HepG2 (cell line): ENCODE measurements around the gene DLG5. TPM values are rescaled to one million over a fixed set of nuclear protein-coding genes. Genes with fewer than 3 reads are reported as not detected.

Experiments used
- ATAC-seq: fragments of 200-7000 bp; cut with Tn5 transposase; 3 replicates; pipeline ENCODE4 v1.9.1; 2020; ENCODE audit warnings: mild to moderate bottlenecking, moderate library complexity
- BruUV-seq: library from RNA; stranded (reverse); fragments of 400-500 nt; replicated peaks from 2 replicates; lab custom pipeline; 2021; lab: Mats Ljungman, UMichigan
- CTCF ChIA-PET: fragments of 300-600 bp; formaldehyde crosslinking; extraction: SDS; loops from one replicate; lab custom pipeline; 2021; ENCODE audit warnings: low total read pairs, inconsistent platforms, low intra/inter-chr PET ratio; lab: Yijun Ruan, JAX
- POLR2A ChIA-PET: fragments of 350-600 bp; sonication (Branson Sonifier 250); formaldehyde crosslinking; loops from one replicate; lab custom pipeline; 2020; ENCODE audit warnings: antibody characterized with exemption, inconsistent platforms; lab: Yijun Ruan, JAX
- DNase-seq: peaks from one replicate; pipeline ENCODE4 v3.0.0-alpha.2; 2015; ENCODE audit warnings: low spot score
- FAIRE-seq: peaks from 3 replicates; lab custom pipeline; 2011; peaks lifted over from hg19 to GRCh38; lab: Jason Lieb, UNC
- H2AFZ ChIP-seq: one replicate; pipeline ENCODE4 v1.6.1; 2011; ENCODE audit warnings: low read length, inconsistent platforms
- H3K27ac ChIP-seq: fragments of 300-600 bp; 3 replicates; pipeline ENCODE4 v1.8.0; 2011; ENCODE audit warnings: mixed run types, mild to moderate bottlenecking, mixed read lengths, low read length, inconsistent platforms; ENCODE audit not compliant: insufficient read depth; ENCODE audit errors: extremely low read length
- H3K27me3 ChIP-seq, 2 experiments: fragments of 200-600 bp in 1 of 2; 2 replicates in 1 of 2; 3 replicates in 1 of 2; pipeline versions ENCODE4 v1.6.0 to v1.8.0; 2011; ENCODE audit warnings: low read length in 2 of 2, mild to moderate bottlenecking in 2 of 2, moderate library complexity in 2 of 2, inconsistent platforms in 1 of 2; ENCODE audit not compliant: insufficient read depth in 2 of 2, control insufficient read depth in 1 of 2
- H3K36me3 ChIP-seq, 2 experiments: fragments of 200-600 bp in 1 of 2; replicated peaks in 1 of 2; 2 replicates in 1 of 2; 3 replicates in 1 of 2; pipeline versions ENCODE4 v1.5.1 to v1.8.0; 2011; ENCODE audit warnings: low read length in 2 of 2, inconsistent platforms in 1 of 2; ENCODE audit not compliant: insufficient read depth in 2 of 2, control insufficient read depth in 1 of 2
- H3K4me1 ChIP-seq: 2 replicates; pipeline ENCODE4 v1.5.1; 2012; ENCODE audit warnings: low read length, inconsistent platforms; ENCODE audit not compliant: insufficient read depth
- H3K4me2 ChIP-seq: 2 replicates; pipeline ENCODE4 v1.6.0; 2011; ENCODE audit warnings: low read depth, low read length, inconsistent platforms
- H3K4me3 ChIP-seq, 3 experiments: fragments of 200-600 bp in 1 of 3; sonication (generic), shearing (Covaris generic) in 1 of 3; replicated peaks in 1 of 3; 2 replicates each; pipeline ENCODE4 v1.5.1; 2011 to 2016; ENCODE audit warnings: low read length in 3 of 3, inconsistent platforms in 2 of 3, low read depth in 2 of 3, mild to moderate bottlenecking in 2 of 3, control low read depth in 1 of 3, mixed read lengths in 1 of 3; ENCODE audit not compliant: insufficient read depth in 1 of 3
- H3K79me2 ChIP-seq: one replicate; pipeline ENCODE4 v1.6.1; 2011; ENCODE audit warnings: low read length, inconsistent platforms; ENCODE audit not compliant: insufficient read depth
- H3K9ac ChIP-seq: 2 replicates; pipeline ENCODE4 v1.6.0; 2011; ENCODE audit warnings: mild to moderate bottlenecking, low read depth, low read length, inconsistent platforms; ENCODE audit not compliant: insufficient read depth
- H3K9me3 ChIP-seq: 2 replicates; pipeline ENCODE4 v1.5.1; 2012; ENCODE audit warnings: mild to moderate bottlenecking, low read length
- H4K20me1 ChIP-seq: 2 replicates; pipeline ENCODE4 v1.6.0; 2011; ENCODE audit warnings: inconsistent platforms, mild to moderate bottlenecking, low read length, moderate library complexity; ENCODE audit not compliant: insufficient read depth
- BHLHE40 ChIP-seq: IDR thresholded peaks from 2 replicates; pipeline ENCODE4 v1.6.1; 2011; ENCODE audit warnings: low read length, improper control_type of control experiment
- CHD4 ChIP-seq: fragments of 200-600 bp; sonication (generic); IDR thresholded peaks from 2 replicates; pipeline ENCODE4 v1.7.0; 2017; ENCODE audit warnings: mild to moderate bottlenecking, low read length, borderline replicate concordance
- DRAP1 ChIP-seq: IDR thresholded peaks from 2 replicates; pipeline ENCODE4 v1.6.1; 2016; ENCODE audit warnings: missing genetic modification reagents, missing compliant biosample characterization
- ELK4 ChIP-seq: sonication (generic); formaldehyde crosslinking; IDR thresholded peaks from 2 replicates; pipeline ENCODE4 v1.9.0; 2021; ENCODE audit warnings: missing genetic modification reagents, borderline replicate concordance
- ETV5 ChIP-seq: IDR thresholded peaks from 2 replicates; pipeline ENCODE4 v1.6.1; 2018; ENCODE audit warnings: missing biosample characterization, missing genetic modification reagents, inconsistent platforms, borderline replicate concordance
- ETV6 ChIP-seq: sonication (generic); formaldehyde crosslinking; conservative IDR thresholded peaks from 2 replicates; pipeline ENCODE4 v1.4.0; 2020; ENCODE audit warnings: missing genetic modification reagents
- GATAD2A ChIP-seq: IDR thresholded peaks from 2 replicates; pipeline ENCODE4 v1.6.1; 2016
- MBD4 ChIP-seq: IDR thresholded peaks from 2 replicates; pipeline ENCODE4 v1.6.1; 2012; ENCODE audit warnings: low read length, inconsistent platforms, borderline replicate concordance
- MIER3 ChIP-seq: IDR thresholded peaks from 2 replicates; pipeline ENCODE4 v1.6.1; 2016; ENCODE audit warnings: missing compliant biosample characterization, borderline replicate concordance
- SRSF4 ChIP-seq: fragments of 200-400 bp; formaldehyde crosslinking; IDR thresholded peaks from one replicate; pipeline ENCODE4 v1.6.1; 2018; ENCODE audit warnings: mild to moderate bottlenecking, low read depth, low read length, moderate library complexity; ENCODE audit not compliant: poor library complexity, severe bottlenecking
- TEF ChIP-seq: sonication (generic); formaldehyde crosslinking; IDR thresholded peaks from 2 replicates; pipeline ENCODE4 v1.5.0; 2020; ENCODE audit warnings: missing genetic modification reagents
- THRA ChIP-seq: sonication (generic); formaldehyde crosslinking; IDR thresholded peaks from 2 replicates; pipeline ENCODE4 v1.4.0; 2020; ENCODE audit warnings: missing genetic modification reagents, borderline replicate concordance
- TOE1 ChIP-seq: sonication (generic); formaldehyde crosslinking; IDR thresholded peaks from 2 replicates; pipeline ENCODE4 v1.4.0; 2020; ENCODE audit warnings: mild to moderate bottlenecking, missing genetic modification reagents
- ZNF101 ChIP-seq: sonication (generic); formaldehyde crosslinking; IDR thresholded peaks from 2 replicates; pipeline ENCODE4 v1.4.0; 2020; ENCODE audit warnings: mild to moderate bottlenecking, low read depth, missing genetic modification reagents, borderline replicate concordance
- ZNF275 ChIP-seq: sonication (generic); formaldehyde crosslinking; IDR thresholded peaks from 2 replicates; pipeline ENCODE4 v1.8.0; 2022; ENCODE audit warnings: missing genetic modification reagents, mild to moderate bottlenecking, inconsistent platforms, borderline replicate concordance
- ZNF674 ChIP-seq: sonication (generic); formaldehyde crosslinking; IDR thresholded peaks from 2 replicates; pipeline ENCODE4 v1.5.0; 2020; ENCODE audit warnings: low read depth, mild to moderate bottlenecking, missing genetic modification reagents
- ZNF766 ChIP-seq: sonication (generic); formaldehyde crosslinking; IDR thresholded peaks from 2 replicates; pipeline ENCODE4 v1.5.0; 2020; ENCODE audit warnings: missing genetic modification reagents, borderline replicate concordance
- ZZZ3 ChIP-seq: sonication (generic); formaldehyde crosslinking; IDR thresholded peaks from 2 replicates; pipeline ENCODE4 v1.4.0; 2020; ENCODE audit warnings: missing genetic modification reagents, mild to moderate bottlenecking, borderline replicate concordance
- WGBS: methylation state at CpG from one replicate; pipeline ENCODE4 v1.1.6; 2017; ENCODE audit warnings: low lambda C conversion rate; 5-methylcytosine and 5-hydroxymethylcytosine counted together
- in situ Hi-C: cut with HindIII; loops from 2 replicates; pipeline ENCODE4 v1.10.0; 2017; ENCODE audit warnings: low pct_unique_long_range_greater_than_20kb; ENCODE audit not compliant: extremely low pct_ligation_motif_present
- intact Hi-C: fragments of 100-400 bp; cut with micrococcal nuclease; formaldehyde crosslinking; loops from one replicate; pipeline ENCODE4 v1.10.0; 2022; ENCODE audit not compliant: unreplicated experiment
- polyA plus RNA-seq, 8 experiments: library from polyadenylated mRNA; depleted of rRNA in 3 of 8; stranded (reverse) in 7 of 8; unstranded in 1 of 8; fragments of >200 nt; fragmentation: Illumina TruSeq in 4 of 8; extraction: Trizol in 4 of 8; gene quantifications; 2 replicates each; pipeline versions ENCODE4 v1.2.1 to v1.2.3, GENCODE V29; 2011 to 2016; ENCODE audit warnings: low read depth in 4 of 8, missing spikeins in 1 of 8, mixed read lengths in 1 of 8; ENCODE audit not compliant: insufficient read depth in 1 of 8
- total RNA-seq, 5 experiments: library from RNA; depleted of rRNA; stranded (reverse); fragments of >200 nt; fragmentation: Illumina TruSeq; extraction: Trizol; gene quantifications; 2 replicates each; pipeline ENCODE4 v1.2.3, GENCODE V29; 2016; ENCODE audit warnings: low read depth in 1 of 5

DLG5 gene
- total and polyA plus RNA-seq, 2 of the 13 experiments (the other 11 are each of a cell fraction or from before 2014, with no cell fraction given), result 15.5 to 18.2 TPM

- in situ Hi-C loops (no loop called here), intact Hi-C loops (no loop called here)
- DNase-seq, result no peak
- Histone ChIP-seq H2AFZ (no peak overlapping the region), H3K36me3 (peaks cover 38 to 80% of the 10 kb centered on the region in 2 experiments), H3K4me2 (no peak overlapping the region), H4K20me1 (no peaks in the 10 kb centered on the region), H3K4me1 (no peaks in the 10 kb centered on the region), H3K9ac (no peak overlapping the region), H3K27ac (no peak overlapping the region), H3K9me3 (no peaks in the 10 kb centered on the region), H3K4me3 (no peak overlapping the region), H3K79me2 (no peaks in the 10 kb centered on the region), H3K27me3 (no peaks in the 10 kb centered on the region)
- no peak for FAIRE-seq
- CTCF ChIA-PET, result no interaction called here
- no peak for ATAC-seq
- POLR2A ChIA-PET, result no interaction called here
- WGBS, result 95% methylated on average over 6 of the region's 20 CpGs
- no TSS peak for BruUV-seq
- TF ChIP-seq TEF (no peak), TOE1 (CRISPR knock-in tag) (no peak), ZNF766 (no peak), SRSF4 (no peak), BHLHE40 (no peak), GATAD2A (CRISPR knock-in tag) (no peak), ELK4 (no peak), ETV5 (CRISPR knock-in tag) (no peak), ZNF275 (no peak), ZNF101 (CRISPR knock-in tag) (no peak), THRA (no peak), MIER3 (CRISPR knock-in tag) (no peak), DRAP1 (CRISPR knock-in tag) (no peak), ETV6 (no peak), MBD4 (no peak), CHD4 (no peak), ZZZ3 (no peak), ZNF674 (CRISPR knock-in tag) (no peak)
Observed at GRCh38 chr10:77795426-77796055, 131.0 kb downstream of the DLG5 start.
